GM18870 (cell line): Measurements from ENCODE around the gene LBX2.

Source experiments
- ATAC-seq: cut with Tn5 transposase; IDR thresholded peaks from one replicate; pipeline ENCODE4 v1.9.1; 2021; ENCODE audit warnings: moderate library complexity; ENCODE audit not compliant: unreplicated experiment

The LBX2 gene

DNA sequence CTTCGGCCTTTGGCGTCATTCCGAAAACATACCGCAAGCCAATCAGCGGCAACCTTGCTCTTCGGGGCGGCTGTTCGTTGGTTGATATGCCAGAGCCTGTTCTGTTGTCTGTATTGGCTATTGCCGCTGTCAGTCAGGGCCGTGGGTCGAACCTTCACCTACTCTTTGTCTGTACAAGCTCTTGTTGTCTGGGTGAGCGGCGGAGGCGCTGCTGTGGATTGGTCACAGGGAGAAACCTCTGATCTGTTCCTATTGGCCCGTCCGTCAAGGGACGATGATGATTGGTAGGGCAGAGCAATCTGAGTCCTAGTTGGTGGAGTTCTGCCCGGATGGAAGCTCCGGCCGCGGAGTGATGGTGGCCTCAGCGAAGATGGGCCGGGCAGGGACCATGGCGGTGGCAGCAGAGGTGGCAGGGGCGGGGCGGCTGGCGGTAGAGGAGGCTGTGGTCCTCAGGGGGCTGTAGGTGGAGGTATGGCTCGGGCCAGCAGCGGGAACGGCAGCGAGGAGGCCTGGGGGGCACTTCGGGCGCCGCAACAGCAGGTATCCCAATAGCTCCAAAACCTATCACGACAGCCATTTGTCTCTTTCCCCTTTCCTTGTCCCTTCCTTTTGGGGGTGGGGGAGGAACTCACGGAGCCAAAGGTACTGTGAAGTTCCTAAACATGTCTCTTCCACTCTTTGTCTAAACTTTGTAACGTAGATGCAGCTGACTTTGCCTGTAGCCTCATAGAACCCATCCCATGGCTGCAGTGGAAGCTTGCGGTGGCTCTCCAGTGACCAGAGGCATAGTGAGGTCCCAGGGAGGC lies 41.1 kb downstream of the LBX2 start, which contains the start of gene WBP1:
Gene WBP1 (plus strand): TSS at position 307 of the 806 bp plus-strand sequence. CDS start 165 bp downstream, at position 472.
- ATAC-seq = peak; percentile 89

DNA sequence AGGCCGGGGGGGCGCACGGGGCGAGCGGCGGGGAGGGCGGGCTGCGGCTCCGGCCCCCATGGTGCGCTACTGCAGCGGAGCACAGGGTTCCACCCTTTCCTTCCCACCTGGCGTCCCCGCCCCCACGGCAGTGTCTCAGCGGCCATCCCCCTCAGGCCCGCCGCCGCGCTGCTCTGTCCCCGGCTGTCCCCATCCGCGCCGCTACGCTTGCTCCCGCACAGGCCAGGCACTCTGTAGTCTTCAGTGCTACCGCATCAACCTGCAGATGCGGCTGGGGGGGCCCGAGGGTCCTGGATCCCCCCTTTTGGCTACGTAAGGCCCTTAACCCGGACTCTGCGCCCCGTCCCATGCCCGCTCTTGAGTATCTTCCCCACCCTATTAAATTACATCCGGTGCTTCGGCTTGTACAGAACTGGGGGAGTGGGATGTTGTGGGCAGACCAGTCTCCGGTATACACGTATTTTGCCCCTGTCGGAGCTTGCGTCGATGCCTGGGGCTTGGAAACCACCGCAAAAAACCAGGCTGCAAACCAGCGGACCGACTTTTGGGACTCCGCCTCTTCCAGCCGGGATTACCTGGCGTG lies 41.8 kb downstream of the LBX2 start:
- peak; percentile 16 for ATAC-seq

DNA sequence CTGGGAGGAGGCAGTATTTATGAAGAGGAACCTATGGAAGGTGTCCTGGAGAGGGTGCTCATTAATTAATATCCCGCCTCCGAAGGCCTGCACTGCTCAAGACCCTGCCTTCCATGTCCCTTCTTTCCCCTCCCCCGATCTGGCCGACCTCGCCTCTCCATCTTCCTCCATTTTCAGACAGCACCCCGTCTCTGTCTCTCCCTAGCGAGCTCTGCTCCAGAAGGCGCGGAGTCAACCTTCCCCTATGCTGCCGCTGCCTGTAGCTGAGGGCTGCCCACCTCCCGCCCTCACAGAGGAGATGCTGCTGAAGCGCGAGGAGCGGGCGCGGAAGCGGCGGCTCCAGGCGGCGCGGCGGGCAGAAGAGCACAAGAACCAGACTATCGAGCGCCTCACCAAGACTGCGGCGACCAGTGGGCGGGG lies 42.3 kb downstream of the LBX2 start:
- ATAC-seq = no peak

DNA sequence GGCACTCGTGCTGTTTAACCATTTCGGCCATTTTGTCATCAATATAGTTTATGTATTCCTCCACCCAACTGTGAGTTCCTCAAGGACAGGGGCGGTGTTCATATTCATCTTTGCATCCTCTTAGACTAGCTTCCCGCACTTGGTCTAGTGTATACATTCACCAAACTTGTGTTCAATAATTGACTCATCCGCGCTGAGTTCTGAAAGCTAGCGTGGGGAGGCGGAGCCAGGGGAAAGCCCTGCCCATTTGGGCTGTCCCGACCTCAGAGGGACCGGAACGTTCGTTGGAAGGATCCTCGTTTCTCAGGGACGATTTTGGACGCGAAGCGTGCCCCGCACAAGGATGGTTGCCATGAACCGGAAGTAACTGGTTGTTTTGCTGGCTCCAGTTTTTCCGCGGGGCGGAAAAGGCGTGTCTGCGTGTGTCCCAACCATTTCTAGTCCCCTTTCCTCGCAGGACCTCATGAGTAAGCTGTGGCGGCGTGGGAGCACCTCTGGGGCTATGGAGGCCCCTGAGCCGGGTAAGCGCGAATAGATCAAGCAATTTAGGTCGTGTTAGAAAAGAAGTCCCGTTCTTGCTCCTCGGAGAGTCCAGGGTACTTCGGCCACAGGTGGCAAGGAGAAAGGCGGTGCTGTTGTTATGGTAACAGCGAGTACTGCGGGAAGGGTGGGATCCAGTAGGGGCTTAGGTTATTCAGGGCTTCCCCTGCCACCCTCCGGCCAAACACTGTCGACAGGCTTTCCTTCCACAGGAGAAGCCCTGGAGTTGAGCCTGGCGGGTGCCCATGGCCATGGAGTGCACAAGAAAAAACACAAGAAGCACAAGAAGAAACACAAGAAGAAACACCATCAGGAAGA lies 44.5 kb downstream of the LBX2 start, which contains the start of gene INO80B:
Gene INO80B (plus strand): TSS at position 434 of the 858 bp plus-strand sequence. CDS start 30 bp downstream, at position 464.
- peak; percentile 53 for ATAC-seq

DNA sequence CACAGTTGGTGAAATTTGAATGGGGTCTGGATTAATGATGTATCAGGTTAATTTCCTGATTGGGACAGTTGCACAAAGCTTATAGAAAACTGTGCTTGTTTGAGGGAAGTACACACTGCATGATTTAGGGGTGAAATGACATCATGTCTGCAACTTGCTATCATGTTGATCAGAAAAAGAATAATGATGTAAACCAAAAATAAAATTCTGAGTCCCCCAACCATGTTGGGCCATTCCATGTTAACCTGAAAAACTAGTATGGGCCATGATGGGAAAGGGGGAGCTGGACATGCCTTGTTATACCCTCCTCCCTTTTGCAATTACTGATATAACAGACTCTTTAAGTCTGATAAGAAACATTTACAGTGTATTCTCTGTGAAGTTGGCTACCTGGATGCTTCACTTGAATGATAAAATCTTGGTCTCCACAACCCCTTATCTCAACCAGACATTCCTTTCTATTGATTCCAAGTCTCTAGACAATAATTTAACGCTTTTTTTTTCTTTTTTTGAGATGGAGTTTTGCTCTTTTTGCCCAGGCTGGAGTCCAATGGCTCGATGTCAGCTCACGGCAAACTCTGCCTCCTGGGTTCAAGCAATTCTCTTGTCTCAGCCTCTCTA lies 48.7 kb downstream of the LBX2 start:
- ATAC-seq = no peak

DNA sequence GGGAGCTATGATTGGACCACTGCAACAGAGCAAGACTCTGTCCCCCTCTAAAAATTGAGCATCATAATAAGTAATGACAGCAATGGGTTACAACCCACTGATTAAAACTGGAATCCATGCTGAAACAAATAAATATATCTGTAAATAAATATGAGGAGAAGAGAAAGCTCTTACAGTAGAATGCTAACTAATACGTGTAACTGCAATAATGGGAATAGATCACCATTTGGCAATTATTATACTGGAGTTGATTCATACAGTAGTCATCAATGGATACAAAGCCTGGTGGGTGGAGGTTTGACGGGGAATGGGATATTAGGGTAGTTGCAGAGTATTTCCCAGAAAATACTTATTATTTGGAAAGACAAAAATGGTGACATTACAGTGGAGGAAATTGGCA lies 50.6 kb downstream of the LBX2 start:
- no peak for ATAC-seq
